GM18505 (cell line): ENCODE results near the gene CCDC91.

Experiments
- ATAC-seq: cut with Tn5 transposase; IDR thresholded peaks from one replicate; pipeline ENCODE4 v1.9.1; 2021; ENCODE audit not compliant: unreplicated experiment
- POLR2A ChIP-seq: IDR thresholded peaks from 4 replicates; pipeline ENCODE4 v1.6.1; 2011; ENCODE audit warnings: borderline replicate concordance; ENCODE audit not compliant: insufficient read depth, insufficient read length; ENCODE audit errors: extremely low read depth

The CCDC91 gene

GRCh38 chr12:28568118-28568517 is 377.9 kb downstream of the CCDC91 start:
- ATAC-seq, result no peak
- TF ChIP-seq POLR2A, result no peak

- ATAC-seq, result no peak
- TF ChIP-seq POLR2A, result no peak
These were observed 378.4 kb downstream of the CCDC91 start for GRCh38 chr12:28568704-28569103.

- no peak for TF ChIP-seq POLR2A
- no peak for ATAC-seq
These were observed 379.6 kb downstream of the CCDC91 start for GRCh38 chr12:28569698-28570411.

- ATAC-seq, result no peak
- TF ChIP-seq POLR2A, result no peak
These were observed 380.6 kb downstream of the CCDC91 start for GRCh38 chr12:28570811-28571210.

- ATAC-seq, result no peak
- TF ChIP-seq POLR2A, result no peak
These were observed 384.7 kb downstream of the CCDC91 start for GRCh38 chr12:28574746-28575592.

GRCh38 chr12:28575593-28576205 is 385.4 kb downstream of the CCDC91 start:
- no peak for ATAC-seq
- no peak for TF ChIP-seq POLR2A

GRCh38 chr12:28578361-28578760 is 388.1 kb downstream of the CCDC91 start:
- no peak for ATAC-seq
- no peak for TF ChIP-seq POLR2A

GRCh38 chr12:28578833-28579252 is 388.6 kb downstream of the CCDC91 start:
- TF ChIP-seq POLR2A, result no peak
- ATAC-seq, result no peak

- ATAC-seq, result no peak
- no peak for TF ChIP-seq POLR2A
These were observed 392.6 kb downstream of the CCDC91 start for GRCh38 chr12:28582672-28583376.

GRCh38 chr12:28583701-28584261 is 393.5 kb downstream of the CCDC91 start:
- ATAC-seq, result no peak
- TF ChIP-seq POLR2A, result no peak

GRCh38 chr12:28585146-28585545 is 394.9 kb downstream of the CCDC91 start:
- no peak for TF ChIP-seq POLR2A
- ATAC-seq, result no peak

GRCh38 chr12:28586481-28586880 is 396.2 kb downstream of the CCDC91 start:
- TF ChIP-seq POLR2A, result no peak
- no peak for ATAC-seq

- no peak for TF ChIP-seq POLR2A
- no peak for ATAC-seq
These were observed 401.6 kb downstream of the CCDC91 start for GRCh38 chr12:28591831-28592230.
